ENCODE measurements around the gene RAB36. TPM values are rescaled to one million over a fixed set of nuclear protein-coding genes. Genes with fewer than 3 reads are reported as not detected.

The RAB36 gene
- total and polyA plus RNA-seq, 9 of the 15 experiments (the other 6 are each of a cell fraction or from before 2014, with no cell fraction given): 0.04 to 0.50 (median 0.08) TPM; not detected in 3

GRCh38 chr22:23101524-23101923, 43.8 kb upstream of the RAB36 start:
- Histone ChIP-seq H3K9me1 (ENCODE audit: control insufficient read depth, insufficient read depth, low read length) (peaks cover 8% of the 10 kb centered on the region), H3K27ac (ENCODE audit: extremely low read depth, low read depth, low read length) (no peak overlapping the region), H3K4me2 (ENCODE audit: insufficient read depth, low read length) (no peak overlapping the region), H3K4me3 (no peak overlapping the region), H3K4me1 (replicated peaks in 1 of 2; ENCODE audit: control insufficient read depth in 2 of 2, insufficient read depth in 2 of 2, low read length in 2 of 2) (peaks cover 0 to 35% of the 10 kb centered on the region in 2 experiments; a peak in 3 of 5 replicates), H3K79me2 (ENCODE audit: control insufficient read depth, insufficient read depth, low read length) (no peaks in the 10 kb centered on the region), H3K36me3 (ENCODE audit: control insufficient read depth, insufficient read depth, low read length) (no peaks in the 10 kb centered on the region), H4K20me1 (replicated peaks; ENCODE audit: control insufficient read depth, insufficient read depth, low read length) (peaks cover 99% of the 10 kb centered on the region), H3K27me3 (ENCODE audit: control insufficient read depth in 2 of 2, insufficient read depth in 2 of 2, low read length in 2 of 2) (peaks cover 93 to 100% of the 10 kb centered on the region in 2 experiments), H3K9ac (ENCODE audit: insufficient read depth in 1 of 2, low read depth in 2 of 2, low read length in 2 of 2) (peak overlapping the region in 1 of 2 experiments; percentile 34; a peak in 2 of 4 replicates), H2AFZ (ENCODE audit: low read depth, low read length) (no peak overlapping the region), H3K9me3 (replicated peaks; ENCODE audit: control insufficient read depth, insufficient read depth, low read depth, low read length) (no peaks in the 10 kb centered on the region)
- 1% methylated on average over 3 of the region's 3 CpGs for WGBS (ENCODE audit: insufficient coverage, low coverage, missing lambda C conversion rate)
- in situ Hi-C loops (cut with MboI) (no loop called here), intact Hi-C loops (cut with micrococcal nuclease) (no loop called here)
- DNase-seq (ENCODE audit: extremely low read depth in 1 of 4, low spot score in 3 of 4): no peak
- no TSS peak for BruUV-seq (replicated peaks)
- no peak for ATAC-seq
- CTCF ChIA-PET (ENCODE audit: low intra/inter-chr PET ratio): interaction anchor here (0.7 kb wide), 1 partner anchor 142 kb away, joined by 3 read pairs; no protein-coding TSS in a partner anchor
- no peak for FAIRE-seq
- POLR2A ChIA-PET: interaction anchor here (0.5 to 19.9 kb wide), 8 partner anchors 14 to 407 kb away, joined by 3 to 414 read pairs (median 4); partner anchors contain the start of gene RAB36
- TF ChIP-seq COPS2 (conservative IDR thresholded peaks at IDR 0.05) (no peak), ZNF318 (IDR thresholded peaks at IDR 0.05; ENCODE audit: borderline replicate concordance in 1 of 2, low read depth in 1 of 2) (no peak), ELF2 (CRISPR knock-in tag; IDR thresholded peaks at IDR 0.05) (no peak), FUS (optimal IDR thresholded peaks at IDR 0.05; ENCODE audit: low read depth, low read length) (no peak), MCM3 (IDR thresholded peaks at IDR 0.05) (peak; percentile 85), ZNF184 (CRISPR knock-in tag; IDR thresholded peaks at IDR 0.05) (peak; percentile 66; the same call in 1 of the 2 replicates), ZNF668 (CRISPR knock-in tag; IDR thresholded peaks at IDR 0.05) (no peak), NEUROD1 (IDR thresholded peaks at IDR 0.05; ENCODE audit: borderline replicate concordance, low read depth, low read length, partially characterized antibody) (peak; percentile 39), CTBP1 (IDR thresholded peaks at IDR 0.05; ENCODE audit: borderline replicate concordance) (no peak), E2F5 (CRISPR knock-in tag; IDR thresholded peaks at IDR 0.05) (no peak)
- TF ChIP-seq, protein P1, sequence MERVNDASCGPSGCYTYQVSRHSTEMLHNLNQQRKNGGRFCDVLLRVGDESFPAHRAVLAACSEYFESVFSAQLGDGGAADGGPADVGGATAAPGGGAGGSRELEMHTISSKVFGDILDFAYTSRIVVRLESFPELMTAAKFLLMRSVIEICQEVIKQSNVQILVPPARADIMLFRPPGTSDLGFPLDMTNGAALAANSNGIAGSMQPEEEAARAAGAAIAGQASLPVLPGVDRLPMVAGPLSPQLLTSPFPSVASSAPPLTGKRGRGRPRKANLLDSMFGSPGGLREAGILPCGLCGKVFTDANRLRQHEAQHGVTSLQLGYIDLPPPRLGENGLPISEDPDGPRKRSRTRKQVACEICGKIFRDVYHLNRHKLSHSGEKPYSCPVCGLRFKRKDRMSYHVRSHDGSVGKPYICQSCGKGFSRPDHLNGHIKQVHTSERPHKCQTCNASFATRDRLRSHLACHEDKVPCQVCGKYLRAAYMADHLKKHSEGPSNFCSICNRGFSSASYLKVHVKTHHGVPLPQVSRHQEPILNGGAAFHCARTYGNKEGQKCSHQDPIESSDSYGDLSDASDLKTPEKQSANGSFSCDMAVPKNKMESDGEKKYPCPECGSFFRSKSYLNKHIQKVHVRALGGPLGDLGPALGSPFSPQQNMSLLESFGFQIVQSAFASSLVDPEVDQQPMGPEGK (CRISPR knock-in tag; IDR thresholded peaks at IDR 0.05; ENCODE audit: borderline replicate concordance): no peak

Measured in K562 (cell line).